Trophoblast cell (in vitro differentiated cells and primary cell): Measurements from ENCODE around the gene TOX2.

Experiments used
- DNase-seq, 2 donors: peaks; one replicate each; pipeline ENCODE4 v3.0.0-alpha.2; 2016
- H2AFZ ChIP-seq: 2 replicates; pipeline ENCODE4 v1.6.1; 2013; ENCODE audit warnings: low read length, moderate library complexity, mild to moderate bottlenecking; ENCODE audit not compliant: insufficient read depth, poor library complexity
- H2AK5ac ChIP-seq: 2 replicates; pipeline ENCODE4 v1.6.1; 2013; ENCODE audit warnings: mild to moderate bottlenecking, low read length
- H2BK120ac ChIP-seq: 2 replicates; pipeline ENCODE4 v1.6.1; 2013; ENCODE audit warnings: low read length, mild to moderate bottlenecking, moderate library complexity; ENCODE audit not compliant: insufficient read depth, poor library complexity
- H2BK12ac ChIP-seq: 2 replicates; pipeline ENCODE4 v1.6.1; 2013; ENCODE audit warnings: mild to moderate bottlenecking, low read length, moderate library complexity
- H2BK5ac ChIP-seq: 2 replicates; pipeline ENCODE4 v1.6.1; 2013; ENCODE audit warnings: low read length, low read depth, moderate library complexity, mild to moderate bottlenecking; ENCODE audit not compliant: poor library complexity
- H3K14ac ChIP-seq: 2 replicates; pipeline ENCODE4 v1.6.1; 2013; ENCODE audit warnings: mild to moderate bottlenecking, low read length
- H3K18ac ChIP-seq: 2 replicates; pipeline ENCODE4 v1.6.1; 2013; ENCODE audit warnings: mild to moderate bottlenecking, low read length
- H3K23ac ChIP-seq: 2 replicates; pipeline ENCODE4 v1.6.1; 2013; ENCODE audit warnings: low read length
- H3K27ac ChIP-seq: 2 replicates; pipeline ENCODE4 v1.5.1; 2013; ENCODE audit warnings: low read depth, mild to moderate bottlenecking, inconsistent platforms, low read length, moderate library complexity
- H3K27me3 ChIP-seq: 2 replicates; pipeline ENCODE4 v1.6.1; 2013; ENCODE audit warnings: inconsistent platforms, mild to moderate bottlenecking, low read length, moderate library complexity; ENCODE audit not compliant: insufficient read depth
- H3K36me3 ChIP-seq, 2 experiments: 1 replicate in 1 of 2; 2 replicates in 1 of 2; pipeline ENCODE4 v1.6.1; 2013; ENCODE audit warnings: low read length in 2 of 2, mild to moderate bottlenecking in 2 of 2, moderate library complexity in 1 of 2; ENCODE audit not compliant: insufficient read depth in 2 of 2, control insufficient read depth in 1 of 2
- H3K4ac ChIP-seq: 2 replicates; pipeline ENCODE4 v1.6.1; 2013; ENCODE audit warnings: low read depth, mild to moderate bottlenecking, low read length, moderate library complexity
- H3K4me1 ChIP-seq, 2 experiments: 1 replicate in 1 of 2; 2 replicates in 1 of 2; pipeline ENCODE4 v1.6.1; 2013; ENCODE audit warnings: low read length in 2 of 2, mild to moderate bottlenecking in 2 of 2, moderate library complexity in 1 of 2; ENCODE audit not compliant: insufficient read depth in 2 of 2, control insufficient read depth in 1 of 2
- H3K4me2 ChIP-seq: 2 replicates; pipeline ENCODE4 v1.6.1; 2013; ENCODE audit warnings: inconsistent platforms, mild to moderate bottlenecking, low read length, moderate library complexity
- H3K4me3 ChIP-seq: 2 replicates; pipeline ENCODE4 v1.5.1; 2013; ENCODE audit warnings: mild to moderate bottlenecking, low read depth, low read length, inconsistent platforms
- H3K79me1 ChIP-seq: one replicate; pipeline ENCODE4 v1.6.1; 2013; ENCODE audit warnings: low read length
- H3K79me2 ChIP-seq: 2 replicates; pipeline ENCODE4 v1.6.1; 2013; ENCODE audit warnings: low read length, mild to moderate bottlenecking; ENCODE audit not compliant: control insufficient read depth, insufficient read depth, poor library complexity
- H3K9ac ChIP-seq: 2 replicates; pipeline ENCODE4 v1.6.1; 2013; ENCODE audit warnings: mild to moderate bottlenecking, low read length
- H3K9me3 ChIP-seq: 2 replicates; pipeline ENCODE4 v1.6.1; 2013; ENCODE audit warnings: low read depth, mild to moderate bottlenecking, control low read depth, inconsistent platforms, low read length; ENCODE audit not compliant: insufficient read depth
- H4K12ac ChIP-seq: 2 replicates; pipeline ENCODE4 v1.6.1; 2013; ENCODE audit warnings: low read depth, mild to moderate bottlenecking, low read length, moderate library complexity
- H4K8ac ChIP-seq: 2 replicates; pipeline ENCODE4 v1.6.1; 2013; ENCODE audit warnings: low read depth, mild to moderate bottlenecking, low read length, moderate library complexity
- H4K91ac ChIP-seq: one replicate; pipeline ENCODE4 v1.6.1; 2013; ENCODE audit warnings: low read depth, mild to moderate bottlenecking, low read length, moderate library complexity
- WGBS: extraction: QIAGEN DNeasy Blood & Tissue Kit; methylation state at CpG from one replicate; pipeline ENCODE4 v1.1.7; 2013; ENCODE audit warnings: missing lambda C conversion rate; ENCODE audit not compliant: insufficient read length, insufficient coverage; ENCODE audit errors: extremely low coverage; 5-methylcytosine and 5-hydroxymethylcytosine counted together

The TOX2 gene

DNA sequence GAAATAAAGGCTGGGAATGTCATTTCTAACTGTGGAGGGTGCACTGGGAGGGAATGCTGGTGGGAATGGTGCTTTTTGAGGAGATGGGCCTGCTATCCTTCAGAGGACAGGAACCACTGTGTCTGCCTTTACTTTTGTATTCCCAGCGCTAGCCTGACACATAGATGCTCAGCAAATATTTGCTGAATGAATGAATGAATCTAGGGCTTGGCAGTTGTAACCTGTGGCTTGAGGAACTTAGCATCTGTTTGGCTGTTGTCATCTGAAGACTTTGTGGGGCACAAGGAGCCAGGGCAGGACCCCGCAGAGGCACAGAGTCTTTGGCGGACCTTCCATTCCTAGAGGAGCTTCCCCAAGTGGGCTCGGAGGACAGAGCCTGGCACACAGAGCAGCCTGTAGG, 6.1 kb downstream of the TOX2 start:
- H3K14ac ChIP-seq: no peak overlapping the region
- H4K12ac ChIP-seq: no peak overlapping the region
- no peak overlapping the region for H3K23ac ChIP-seq
- no peaks in the 10 kb centered on the region for H3K79me1 ChIP-seq
- no peaks in the 10 kb centered on the region for H3K79me2 ChIP-seq
- no peak overlapping the region for H2BK12ac ChIP-seq
- H3K4me2 ChIP-seq: no peak overlapping the region
- no peak overlapping the region for H4K91ac ChIP-seq
- no peak overlapping the region for H2BK120ac ChIP-seq
- peaks cover 3% of the 10 kb centered on the region for H3K9me3 ChIP-seq
- no peak overlapping the region for H2AFZ ChIP-seq
- H3K27me3 ChIP-seq: peaks cover 16% of the 10 kb centered on the region
- no peaks in the 10 kb centered on the region for H3K36me3 ChIP-seq
- DNase-seq: no peak
- WGBS: no CpG with 5 or more reads among the region's 4 CpGs
- H2BK5ac ChIP-seq: no peak overlapping the region
- no peak overlapping the region for H4K8ac ChIP-seq
- H3K9ac ChIP-seq: no peak overlapping the region
- H3K4me3 ChIP-seq: no peak overlapping the region
- no peak overlapping the region for H3K4ac ChIP-seq
- H3K4me1 ChIP-seq: peaks cover 0 to 3% of the 10 kb centered on the region in 2 experiments
- no peak overlapping the region for H3K27ac ChIP-seq
- no peak overlapping the region for H3K18ac ChIP-seq
- no peak overlapping the region for H2AK5ac ChIP-seq

DNA sequence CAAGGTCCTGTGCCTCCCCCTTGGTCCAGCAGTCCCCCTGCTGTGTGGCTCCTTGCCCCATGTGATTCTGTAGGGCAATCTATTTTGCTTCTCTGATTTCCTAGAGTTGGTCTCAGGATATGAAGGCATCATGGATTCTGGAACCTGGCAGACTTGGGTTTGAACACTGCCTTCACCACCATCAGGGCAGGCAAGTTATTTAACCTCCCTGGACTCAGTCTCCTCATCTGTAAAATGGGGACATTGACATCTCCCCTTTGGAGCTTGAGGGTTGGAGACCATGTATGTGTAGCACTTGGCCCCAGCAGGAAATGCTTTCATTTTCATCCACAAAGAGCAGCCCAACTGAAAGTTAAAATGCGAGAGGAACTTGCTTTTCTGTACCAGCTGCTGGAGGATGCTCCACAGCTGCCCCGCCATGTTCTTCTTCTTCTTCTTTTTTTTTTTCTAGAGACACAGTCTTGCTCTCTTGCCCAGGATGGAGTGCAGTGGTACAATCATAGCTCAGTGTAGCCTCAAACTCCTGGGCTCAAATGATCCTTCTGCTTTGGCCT, 6.7 kb downstream of the TOX2 start:
- H2BK5ac ChIP-seq: no peak overlapping the region
- H3K79me1 ChIP-seq: no peaks in the 10 kb centered on the region
- no peak overlapping the region for H4K12ac ChIP-seq
- no peaks in the 10 kb centered on the region for H3K36me3 ChIP-seq
- H3K4me2 ChIP-seq: no peak overlapping the region
- H3K18ac ChIP-seq: no peak overlapping the region
- H3K27ac ChIP-seq: no peak overlapping the region
- H3K27me3 ChIP-seq: peaks cover 11% of the 10 kb centered on the region
- no peak overlapping the region for H3K4ac ChIP-seq
- H4K91ac ChIP-seq: no peak overlapping the region
- no CpG with 5 or more reads among the region's 2 CpGs for WGBS
- no peak overlapping the region for H2AFZ ChIP-seq
- no peaks in the 10 kb centered on the region for H3K4me1 ChIP-seq
- DNase-seq: no peak
- H3K9me3 ChIP-seq: peaks cover 3% of the 10 kb centered on the region
- H3K23ac ChIP-seq: no peak overlapping the region
- H2AK5ac ChIP-seq: no peak overlapping the region
- no peak overlapping the region for H3K9ac ChIP-seq
- no peak overlapping the region for H3K14ac ChIP-seq
- H3K79me2 ChIP-seq: no peaks in the 10 kb centered on the region
- H4K8ac ChIP-seq: no peak overlapping the region
- H2BK12ac ChIP-seq: no peak overlapping the region
- no peak overlapping the region for H3K4me3 ChIP-seq
- H2BK120ac ChIP-seq: no peak overlapping the region

DNA sequence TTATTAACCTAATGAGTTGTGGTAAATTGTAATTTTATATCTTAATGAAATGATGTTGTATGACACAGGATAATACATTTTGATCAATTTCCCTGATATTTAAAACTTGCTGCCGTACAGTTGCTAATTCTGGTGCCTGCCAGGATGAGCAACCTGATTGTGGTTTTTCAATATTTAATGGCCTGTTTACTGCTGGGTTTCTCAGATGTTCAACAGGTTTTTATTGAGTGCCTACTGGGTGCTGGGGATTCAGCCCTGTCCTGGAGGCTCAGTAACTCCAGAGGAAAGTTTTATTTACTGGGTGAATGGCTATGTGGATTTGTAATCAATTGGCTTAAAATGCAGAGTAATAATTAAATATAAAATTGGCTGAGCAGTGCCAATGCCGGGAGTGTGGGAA, 8.0 kb downstream of the TOX2 start:
- Histone ChIP-seq H3K9me3 (peaks cover 1% of the 10 kb centered on the region), H2BK120ac (no peak overlapping the region), H3K4me2 (no peak overlapping the region), H3K14ac (no peak overlapping the region), H3K79me1 (no peaks in the 10 kb centered on the region), H3K9ac (no peak overlapping the region), H2AK5ac (no peak overlapping the region), H2BK12ac (no peak overlapping the region), H3K36me3 (no peaks in the 10 kb centered on the region), H2BK5ac (no peak overlapping the region), H4K8ac (no peak overlapping the region), H3K27me3 (no peaks in the 10 kb centered on the region), H3K18ac (no peak overlapping the region), H3K4me3 (no peak overlapping the region), H4K12ac (no peak overlapping the region), H2AFZ (no peak overlapping the region), H3K4ac (no peak overlapping the region), H3K23ac (no peak overlapping the region), H3K27ac (no peak overlapping the region), H4K91ac (no peak overlapping the region), H3K79me2 (no peaks in the 10 kb centered on the region), H3K4me1 (no peaks in the 10 kb centered on the region)
- WGBS: no CpG with 5 or more reads among the region's 2 CpGs
- no peak for DNase-seq

DNA sequence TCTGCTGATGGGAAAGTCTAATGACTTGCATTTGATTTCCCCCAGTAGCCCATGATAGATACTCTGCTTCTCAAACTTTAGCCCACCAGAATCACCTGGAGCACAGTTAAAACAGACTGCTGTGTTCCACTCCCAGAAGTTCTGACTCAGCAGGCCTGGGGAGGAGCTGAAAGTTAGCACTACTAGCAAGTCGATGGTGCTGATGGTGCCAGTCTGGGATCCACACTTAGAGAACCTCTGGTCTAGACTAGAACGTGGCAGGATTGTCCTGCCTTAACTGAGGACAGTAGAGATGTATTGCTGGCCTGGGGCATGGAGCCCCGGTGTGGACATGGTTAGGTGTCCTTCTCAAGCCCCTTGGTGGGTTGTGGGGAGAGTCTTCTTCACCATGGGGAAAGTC, 8.7 kb downstream of the TOX2 start:
- no peak overlapping the region for H3K4me3 ChIP-seq
- no CpG with 5 or more reads among the region's 3 CpGs for WGBS

More for the DNA sequence above, 8.7 kb downstream of the TOX2 start:
- Histone ChIP-seq H2BK120ac (no peak overlapping the region), H3K4me2 (no peak overlapping the region), H3K4ac (no peak overlapping the region), H4K91ac (no peak overlapping the region), H3K79me2 (no peaks in the 10 kb centered on the region), H3K36me3 (no peaks in the 10 kb centered on the region), H3K27ac (no peak overlapping the region), H3K14ac (no peak overlapping the region), H3K18ac (no peak overlapping the region), H3K23ac (no peak overlapping the region), H3K4me1 (no peaks in the 10 kb centered on the region), H3K9ac (no peak overlapping the region), H2BK12ac (no peak overlapping the region), H2AFZ (no peak overlapping the region), H4K12ac (no peak overlapping the region), H3K9me3 (peaks cover 1% of the 10 kb centered on the region), H2BK5ac (no peak overlapping the region), H2AK5ac (no peak overlapping the region), H3K79me1 (no peaks in the 10 kb centered on the region), H4K8ac (no peak overlapping the region), H3K27me3 (no peaks in the 10 kb centered on the region)
- no peak for DNase-seq
